ENCODE data around the gene SHH.

GRCh38 chr7:155845226-155845625 lies 33.0 kb upstream of the SHH start:
- no peak for TF ChIP-seq ZNF747 (tag by site-specific recombination; IDR thresholded peaks at IDR 0.05)
- no peak for TF ChIP-seq CTCF (tag by site-specific recombination; IDR thresholded peaks at IDR 0.05)
